ENCODE results near the gene PAPSS2. TPM values are rescaled to one million over a fixed set of nuclear protein-coding genes. Genes with fewer than 3 reads are reported as not detected.

Gene PAPSS2
- total RNA-seq, 1 experiment from 2014 or later = 12.6 TPM

- Mint-ChIP-seq H3K4me3 (ENCODE audit: low read depth, unreplicated experiment) (no peak overlapping the region), H3K27ac (ENCODE audit: unreplicated experiment) (no peak overlapping the region), H3K4me1 (ENCODE audit: low read depth, unreplicated experiment) (no peaks in the 10 kb centered on the region), H3K36me3 (ENCODE audit: insufficient read depth, unreplicated experiment) (no peaks in the 10 kb centered on the region), H3K9me3 (ENCODE audit: low read depth, unreplicated experiment) (no peaks in the 10 kb centered on the region), H3K27me3 (ENCODE audit: unreplicated experiment) (no peaks in the 10 kb centered on the region)
- CTCF ChIA-PET = no interaction called here
- no peak for DNase-seq
- intact Hi-C loops (cut with micrococcal nuclease; ENCODE audit: unreplicated experiment) = no loop called here
- no TSS peak for BruUV-seq (replicated peaks)
- no peak for TF ChIP-seq CTCF (IDR thresholded peaks at IDR 0.05; ENCODE audit: unreplicated experiment)
These were observed 116.7 kb downstream of the PAPSS2 start for GRCh38 chr10:87776328-87776727.

- no peaks in the 10 kb centered on the region for H3K27me3 Mint-ChIP-seq (ENCODE audit: unreplicated experiment)
- no peaks in the 10 kb centered on the region for H3K9me3 Mint-ChIP-seq (ENCODE audit: low read depth, unreplicated experiment)
- DNase-seq = no peak
- no peak overlapping the region for H3K27ac Mint-ChIP-seq (ENCODE audit: unreplicated experiment)
- no peak for TF ChIP-seq CTCF (IDR thresholded peaks at IDR 0.05; ENCODE audit: unreplicated experiment)
- H3K36me3 Mint-ChIP-seq (ENCODE audit: insufficient read depth, unreplicated experiment) = no peaks in the 10 kb centered on the region
- H3K4me1 Mint-ChIP-seq (ENCODE audit: low read depth, unreplicated experiment) = no peaks in the 10 kb centered on the region
- CTCF ChIA-PET = no interaction called here
- no peak overlapping the region for H3K4me3 Mint-ChIP-seq (ENCODE audit: low read depth, unreplicated experiment)
- intact Hi-C loops (cut with micrococcal nuclease; ENCODE audit: unreplicated experiment) = no loop called here
- BruUV-seq (replicated peaks) = no TSS peak
These were observed 121.9 kb downstream of the PAPSS2 start for GRCh38 chr10:87781545-87781944.

- CTCF ChIA-PET = interaction anchor here (0.7 kb wide), 1 partner anchor 22 kb away, joined by 4 read pairs; no protein-coding TSS in a partner anchor
- no peaks in the 10 kb centered on the region for H3K36me3 Mint-ChIP-seq (ENCODE audit: insufficient read depth, unreplicated experiment)
- H3K4me3 Mint-ChIP-seq (ENCODE audit: low read depth, unreplicated experiment) = no peak overlapping the region
- TF ChIP-seq CTCF (IDR thresholded peaks at IDR 0.05; ENCODE audit: unreplicated experiment) = no peak
- no peaks in the 10 kb centered on the region for H3K27me3 Mint-ChIP-seq (ENCODE audit: unreplicated experiment)
- no peak overlapping the region for H3K27ac Mint-ChIP-seq (ENCODE audit: unreplicated experiment)
- DNase-seq = no peak
- no peaks in the 10 kb centered on the region for H3K4me1 Mint-ChIP-seq (ENCODE audit: low read depth, unreplicated experiment)
- BruUV-seq (replicated peaks) = no TSS peak
- intact Hi-C loops (cut with micrococcal nuclease; ENCODE audit: unreplicated experiment) = no loop called here
- no peaks in the 10 kb centered on the region for H3K9me3 Mint-ChIP-seq (ENCODE audit: low read depth, unreplicated experiment)
These were observed 123.0 kb downstream of the PAPSS2 start for GRCh38 chr10:87782721-87783120.

GRCh38 chr10:87786421-87786820, 126.7 kb downstream of the PAPSS2 start:
- no peak for DNase-seq
- H3K36me3 Mint-ChIP-seq (ENCODE audit: insufficient read depth, unreplicated experiment) = peaks cover 5% of the 10 kb centered on the region
- H3K9me3 Mint-ChIP-seq (ENCODE audit: low read depth, unreplicated experiment) = no peaks in the 10 kb centered on the region
- TF ChIP-seq CTCF (IDR thresholded peaks at IDR 0.05; ENCODE audit: unreplicated experiment) = no peak
- H3K27ac Mint-ChIP-seq (ENCODE audit: unreplicated experiment) = no peak overlapping the region
- H3K4me1 Mint-ChIP-seq (ENCODE audit: low read depth, unreplicated experiment) = no peaks in the 10 kb centered on the region
- H3K27me3 Mint-ChIP-seq (ENCODE audit: unreplicated experiment) = no peaks in the 10 kb centered on the region
- H3K4me3 Mint-ChIP-seq (ENCODE audit: low read depth, unreplicated experiment) = no peak overlapping the region
- no TSS peak for BruUV-seq (replicated peaks)
- intact Hi-C loops (cut with micrococcal nuclease; ENCODE audit: unreplicated experiment) = no loop called here
- CTCF ChIA-PET = no interaction called here
